CD4-positive, alpha-beta T cell treated with Interleukin-6 for 4 hours (primary cell): Measurements from ENCODE around the gene SPTLC2.
A peak's percentile ranks its signal among the peaks of the same experiment; 100 is the strongest.
"Not testable (repeated sequence)": the region's sequence is repeated elsewhere in the genome, so short reads cannot be mapped to it uniquely, and the experiment has no call there.

Source experiments
- DNase-seq: peaks from one replicate; pipeline ENCODE4 v3.0.0-alpha.2; 2020; ENCODE audit warnings: mixed read lengths

The SPTLC2 gene, protein sequence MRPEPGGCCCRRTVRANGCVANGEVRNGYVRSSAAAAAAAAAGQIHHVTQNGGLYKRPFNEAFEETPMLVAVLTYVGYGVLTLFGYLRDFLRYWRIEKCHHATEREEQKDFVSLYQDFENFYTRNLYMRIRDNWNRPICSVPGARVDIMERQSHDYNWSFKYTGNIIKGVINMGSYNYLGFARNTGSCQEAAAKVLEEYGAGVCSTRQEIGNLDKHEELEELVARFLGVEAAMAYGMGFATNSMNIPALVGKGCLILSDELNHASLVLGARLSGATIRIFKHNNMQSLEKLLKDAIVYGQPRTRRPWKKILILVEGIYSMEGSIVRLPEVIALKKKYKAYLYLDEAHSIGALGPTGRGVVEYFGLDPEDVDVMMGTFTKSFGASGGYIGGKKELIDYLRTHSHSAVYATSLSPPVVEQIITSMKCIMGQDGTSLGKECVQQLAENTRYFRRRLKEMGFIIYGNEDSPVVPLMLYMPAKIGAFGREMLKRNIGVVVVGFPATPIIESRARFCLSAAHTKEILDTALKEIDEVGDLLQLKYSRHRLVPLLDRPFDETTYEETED

DNA sequence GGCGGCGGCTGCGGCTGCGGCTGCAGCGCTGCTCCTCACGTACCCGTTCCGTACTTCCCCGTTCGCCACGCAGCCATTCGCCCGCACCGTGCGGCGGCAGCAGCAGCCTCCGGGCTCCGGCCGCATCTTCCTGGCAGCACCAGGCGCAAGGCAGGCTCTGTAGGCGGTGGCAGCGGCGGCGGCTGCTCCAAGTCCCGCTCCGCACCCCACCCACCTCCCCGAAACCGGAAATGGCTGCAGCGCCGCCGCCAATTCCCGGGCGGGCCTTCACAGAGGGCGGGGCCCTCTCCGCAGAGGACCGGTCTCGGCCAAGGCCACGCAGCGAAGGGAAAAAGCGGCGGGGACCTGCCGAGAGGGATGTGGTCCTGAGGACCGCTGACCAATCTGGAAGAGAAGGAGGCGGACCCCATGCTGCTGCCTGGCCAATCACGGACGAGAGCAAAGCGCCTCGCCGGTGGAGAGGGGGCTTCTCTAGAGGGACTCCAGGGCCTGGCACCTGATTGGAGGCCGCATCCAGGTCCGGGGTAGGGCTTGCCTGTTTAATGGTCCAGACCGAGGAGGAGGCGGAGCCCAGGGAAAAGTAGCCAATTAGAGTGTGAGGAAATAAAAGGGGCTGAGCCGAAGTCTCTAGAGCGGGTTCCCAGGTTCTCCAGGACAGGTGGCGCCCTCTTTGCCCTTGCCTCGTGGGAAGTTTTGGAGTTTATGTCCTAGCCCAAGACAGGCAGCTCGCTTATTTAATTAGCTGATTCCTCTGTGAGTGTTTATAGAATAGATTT, at the start of gene SPTLC2:
Gene SPTLC2, minus strand, starts transcription at position 184 of the 776 bp plus-strand sequence. Its CDS starts 58 bp downstream, at position 126.
- peak; percentile 97 for DNase-seq

DNA sequence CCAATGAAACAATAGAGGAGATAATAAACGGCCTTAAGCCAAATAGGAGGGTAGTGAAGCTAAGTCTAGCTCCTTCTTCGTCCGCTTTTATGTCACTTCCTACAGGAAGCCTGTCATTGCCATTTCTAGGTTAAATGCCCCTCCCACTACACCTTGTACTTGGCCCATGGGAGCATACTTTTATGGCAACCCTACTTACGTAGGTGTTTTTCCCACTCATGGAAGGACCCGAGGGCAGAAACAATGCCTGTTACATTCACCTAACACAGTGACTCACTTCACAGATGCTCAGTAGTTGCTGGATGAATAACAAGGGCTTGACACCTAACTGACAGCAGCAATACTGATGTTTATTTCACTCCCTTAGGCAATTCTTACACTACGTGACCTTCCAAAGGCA, 46.9 kb upstream of the SPTLC2 start:
- DNase-seq, result no peak

DNA sequence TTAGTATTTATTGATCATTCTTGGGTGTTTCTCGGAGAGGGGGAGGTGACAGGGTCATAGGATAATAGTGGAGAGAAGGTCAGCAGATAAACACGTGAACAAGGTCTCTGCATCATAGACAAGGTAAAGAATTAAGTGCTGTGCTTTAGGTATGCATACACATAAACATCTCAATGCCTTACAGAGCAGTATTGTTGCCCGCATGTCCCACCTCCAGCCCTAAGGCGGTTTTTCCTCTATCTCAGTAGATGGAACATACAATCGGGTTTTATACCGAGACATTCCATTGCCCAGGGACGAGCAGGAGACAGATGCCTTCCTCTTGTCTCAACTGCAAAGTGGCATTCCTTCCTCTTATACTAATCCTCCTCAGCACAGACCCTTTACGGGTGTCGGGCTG, 45.1 kb upstream of the SPTLC2 start:
- DNase-seq, result not testable (repeated sequence)

DNA sequence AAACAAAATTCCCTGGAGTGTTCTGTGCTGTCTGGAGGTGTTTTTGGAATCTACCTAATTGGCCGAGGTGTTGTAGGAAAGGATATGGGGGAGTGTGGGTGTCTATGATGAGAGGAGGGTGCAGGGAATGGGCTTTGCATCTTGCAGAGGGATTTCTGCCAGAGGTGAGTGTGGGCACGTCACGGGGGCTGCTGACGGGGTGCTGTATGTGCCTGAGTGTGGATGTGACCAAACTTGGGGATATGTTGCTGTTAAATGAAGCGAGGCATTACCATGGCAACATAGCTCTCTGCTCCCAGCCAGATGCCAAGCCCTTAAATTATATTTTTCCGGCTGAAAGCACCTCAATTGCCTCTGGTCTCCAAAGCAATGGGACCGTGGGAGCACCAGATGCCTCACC, 44.3 kb upstream of the SPTLC2 start:
- DNase-seq, result no peak

DNA sequence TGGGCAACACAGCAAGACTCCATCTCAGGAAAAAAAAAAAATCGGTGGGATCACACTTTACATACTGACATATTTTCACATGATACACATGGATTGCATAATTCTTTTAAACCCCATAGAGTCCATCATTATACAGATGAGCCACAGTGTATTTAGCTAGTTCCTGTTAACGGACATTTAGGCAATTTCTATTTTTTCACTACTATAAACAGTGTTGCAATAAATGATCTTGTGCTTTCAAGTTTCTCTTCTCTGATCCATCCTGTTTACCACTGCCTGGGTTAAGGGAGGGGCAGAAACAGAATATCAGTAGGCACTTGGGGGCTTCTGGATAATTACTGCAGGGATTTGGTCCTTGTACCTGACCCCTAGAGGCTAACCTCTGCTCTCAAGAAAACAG, 43.4 kb upstream of the SPTLC2 start:
- DNase-seq, result no peak

DNA sequence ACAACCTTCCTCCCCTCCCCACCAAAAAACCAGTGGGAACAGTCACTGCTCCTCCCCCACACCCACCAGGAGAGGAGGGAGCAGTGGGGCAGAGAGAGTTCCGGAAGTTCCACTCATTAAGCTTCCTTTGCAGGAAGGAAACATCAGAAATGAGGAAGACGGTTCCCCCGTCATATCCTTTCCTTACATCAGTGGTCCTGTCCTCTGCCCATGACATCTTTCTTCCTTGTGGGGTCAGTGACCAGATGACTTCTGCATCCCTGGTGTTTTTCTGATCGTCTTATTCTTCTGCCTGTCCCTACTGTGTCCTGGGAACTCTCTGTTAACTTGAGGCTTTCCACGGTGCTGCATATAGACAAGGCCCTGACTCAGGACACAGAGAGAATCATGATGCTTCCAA, 40.8 kb upstream of the SPTLC2 start:
- DNase-seq, result no peak

DNA sequence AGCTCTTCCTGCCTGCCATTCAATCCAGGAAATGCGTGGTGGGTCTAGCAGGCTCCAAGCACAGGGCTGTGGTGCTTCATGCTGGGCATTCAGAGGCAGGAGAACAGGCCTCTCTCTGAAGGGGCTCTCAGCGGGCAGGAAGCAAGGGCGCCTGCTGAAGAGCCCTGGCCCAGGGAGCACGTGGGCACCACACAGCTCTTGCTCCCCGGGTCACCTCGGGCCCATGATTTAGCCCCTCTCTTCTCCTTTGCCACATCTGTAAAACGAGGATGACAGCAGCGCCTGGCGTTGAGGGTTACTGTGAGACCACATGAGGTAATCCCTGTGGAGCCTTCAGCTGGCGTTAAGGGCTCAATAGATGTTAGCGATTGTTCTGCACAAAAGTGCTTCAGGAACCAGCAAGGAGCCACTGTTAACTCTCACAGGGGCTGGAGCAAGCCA, 37.6 kb upstream of the SPTLC2 start:
- DNase-seq, result no peak

DNA sequence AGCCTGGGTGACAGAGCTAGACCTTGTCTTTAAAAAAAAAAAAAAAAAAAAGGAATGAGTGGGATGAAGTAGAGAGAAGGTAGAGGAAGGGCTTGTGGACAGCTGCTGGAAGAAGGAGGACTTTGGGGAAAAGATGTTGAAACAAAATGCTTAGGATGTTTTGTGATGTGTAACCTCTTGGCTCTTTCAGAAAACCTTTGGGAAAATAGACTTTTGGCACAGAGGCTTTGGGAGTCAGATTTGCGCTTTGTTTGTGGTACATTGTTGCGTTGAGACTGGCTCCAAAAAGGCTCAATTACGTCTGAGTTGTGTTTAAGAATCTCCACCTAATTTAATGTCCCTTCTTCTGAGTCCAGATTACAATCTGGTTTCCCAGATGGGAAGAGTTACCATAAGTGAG, 32.9 kb upstream of the SPTLC2 start:
- no peak for DNase-seq

DNA sequence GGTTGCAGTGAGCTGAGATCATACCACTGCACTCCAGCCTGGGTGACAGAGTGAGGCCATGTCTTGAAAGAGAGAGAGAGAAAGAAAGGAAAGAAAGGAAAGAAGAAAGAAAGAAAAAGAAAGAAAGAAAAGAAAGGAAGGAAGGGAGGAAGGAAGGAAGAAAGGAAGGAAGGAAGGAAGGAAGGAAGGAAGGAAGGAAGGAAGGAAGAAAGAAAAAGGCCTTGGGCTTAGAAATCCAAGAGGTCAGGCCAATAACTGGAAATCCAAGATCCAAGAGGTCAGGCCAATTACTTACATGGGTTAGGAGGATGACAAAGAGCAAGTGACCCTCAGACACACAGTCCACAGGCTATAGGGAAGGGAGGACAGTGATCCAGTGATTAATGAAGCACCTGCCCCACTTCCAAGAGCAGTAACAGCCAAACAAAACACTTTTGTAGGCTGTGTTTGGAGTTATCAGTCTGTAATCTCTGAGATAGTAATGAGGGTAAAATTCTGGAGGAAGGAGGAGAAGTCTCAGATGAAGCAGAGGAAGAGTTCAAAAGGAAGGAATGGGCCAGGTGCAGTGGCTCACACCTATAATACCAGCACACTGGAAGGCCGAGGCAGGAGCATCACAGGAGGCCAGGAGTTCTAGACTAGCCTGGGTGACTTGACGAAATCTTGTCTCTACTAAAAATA, 32.2 kb upstream of the SPTLC2 start:
- no peak for DNase-seq

- no peak for DNase-seq
These were observed 31.4 kb upstream of the SPTLC2 start for GRCh38 chr14:77647853-77648252.

DNA sequence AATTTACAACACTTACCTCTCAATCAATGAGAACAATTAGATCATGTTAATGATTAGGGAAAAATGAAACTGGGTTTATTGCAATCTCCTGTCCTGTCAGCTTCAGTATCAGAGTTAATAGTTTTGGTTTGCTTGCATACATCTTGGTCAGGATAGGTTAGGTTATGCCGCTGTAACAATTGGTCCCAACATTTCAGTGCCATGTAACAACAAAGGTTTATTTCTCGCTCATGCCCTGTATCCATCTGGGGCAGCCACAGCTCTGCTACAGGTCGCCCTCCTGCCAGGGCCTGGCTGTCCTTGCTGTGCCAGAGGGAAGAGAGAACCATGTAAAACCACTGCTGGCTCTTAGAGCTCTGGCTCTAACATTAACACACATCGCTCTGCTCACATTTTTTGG, 30.5 kb upstream of the SPTLC2 start:
- no peak for DNase-seq

GRCh38 chr14:77645520-77646230, 29.2 kb upstream of the SPTLC2 start:
- DNase-seq, result no peak

- no peak for DNase-seq
These were observed 26.0 kb upstream of the SPTLC2 start for GRCh38 chr14:77642407-77642806.

GRCh38 chr14:77641534-77642341, 25.3 kb upstream of the SPTLC2 start:
- peak; percentile 77 for DNase-seq

DNA sequence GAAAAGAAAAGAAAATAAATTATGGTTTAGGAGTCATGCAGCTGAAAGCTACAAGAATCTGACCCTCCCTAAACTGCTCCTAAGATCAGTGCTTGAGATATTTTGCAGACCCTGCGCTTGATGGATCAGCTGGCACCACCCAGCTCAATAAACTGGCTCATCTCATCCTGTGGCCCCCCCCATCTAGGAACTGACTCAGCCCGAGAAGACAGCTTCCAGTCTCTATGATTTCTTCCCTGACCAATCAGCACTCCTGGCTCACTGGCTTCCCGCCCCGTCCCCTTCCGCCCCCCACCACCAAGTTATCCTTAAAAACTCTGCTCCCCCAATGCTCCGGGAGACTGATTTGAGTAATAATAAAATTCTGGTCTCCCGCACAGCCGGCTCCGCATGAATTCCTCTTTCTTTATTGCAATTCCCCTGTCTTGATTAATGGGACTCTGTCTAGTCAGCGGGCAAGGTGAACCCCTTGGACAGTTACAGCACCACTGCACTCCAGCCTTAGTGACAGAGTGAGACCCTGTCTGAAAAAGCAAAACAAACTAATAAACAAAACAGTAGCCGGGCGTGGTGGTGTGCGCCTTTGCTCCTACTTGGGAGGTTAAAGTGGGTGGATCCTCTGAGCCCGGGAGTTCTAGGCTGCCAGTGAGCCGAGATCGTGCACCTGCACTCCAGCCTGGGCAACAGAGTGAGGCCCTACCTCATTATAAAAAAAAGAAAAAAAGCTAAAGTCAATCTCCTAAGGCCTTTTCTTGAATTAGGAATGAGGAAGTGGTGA, 24.5 kb upstream of the SPTLC2 start:
- no peak for DNase-seq

DNA sequence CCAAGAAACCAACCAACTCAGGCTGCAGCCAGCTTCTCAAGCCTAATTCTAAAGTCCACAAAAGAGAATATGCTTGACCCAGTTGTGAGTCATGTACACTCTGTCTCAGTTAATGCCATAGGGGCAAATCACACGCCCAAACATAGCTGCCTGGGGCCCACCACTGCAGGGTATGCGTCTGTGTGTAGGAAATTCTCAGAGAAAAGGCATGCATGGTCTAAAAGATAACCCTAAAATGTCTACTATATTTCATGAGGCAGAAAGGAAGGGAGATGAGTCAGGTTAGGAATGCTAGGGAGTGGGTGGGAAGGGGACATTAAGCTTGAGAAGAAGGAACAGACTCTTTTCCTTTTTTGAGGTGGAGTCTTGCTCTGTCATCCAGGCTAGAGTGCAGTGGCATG, 22.3 kb upstream of the SPTLC2 start:
- no peak for DNase-seq

DNA sequence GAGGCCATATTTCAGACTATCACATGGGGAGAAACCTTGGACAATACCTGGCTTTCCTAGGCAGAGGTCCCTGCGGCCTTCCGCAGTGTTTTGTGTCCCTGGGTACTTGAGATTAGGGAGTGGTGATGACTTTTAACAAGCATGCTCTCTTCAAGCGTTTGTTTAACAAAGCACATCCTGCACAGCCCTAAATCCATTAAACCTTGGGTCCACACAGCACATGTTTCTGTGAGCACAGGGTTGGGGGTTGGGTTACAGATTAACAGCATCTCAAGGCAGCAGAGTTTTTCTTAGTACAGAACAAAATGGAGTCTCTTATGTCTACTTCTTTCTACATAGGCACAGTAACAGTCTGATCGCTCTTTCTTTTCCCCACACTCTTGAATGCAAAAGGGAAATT, 19.4 kb upstream of the SPTLC2 start:
- DNase-seq, result not testable (repeated sequence)

- not testable (repeated sequence) for DNase-seq
These were observed 19.0 kb upstream of the SPTLC2 start for GRCh38 chr14:77635466-77635865.

GRCh38 chr14:77630111-77630510, 13.7 kb upstream of the SPTLC2 start:
- DNase-seq, result no peak

- DNase-seq, result no peak
These were observed 8.9 kb upstream of the SPTLC2 start for GRCh38 chr14:77625360-77625759.

DNA sequence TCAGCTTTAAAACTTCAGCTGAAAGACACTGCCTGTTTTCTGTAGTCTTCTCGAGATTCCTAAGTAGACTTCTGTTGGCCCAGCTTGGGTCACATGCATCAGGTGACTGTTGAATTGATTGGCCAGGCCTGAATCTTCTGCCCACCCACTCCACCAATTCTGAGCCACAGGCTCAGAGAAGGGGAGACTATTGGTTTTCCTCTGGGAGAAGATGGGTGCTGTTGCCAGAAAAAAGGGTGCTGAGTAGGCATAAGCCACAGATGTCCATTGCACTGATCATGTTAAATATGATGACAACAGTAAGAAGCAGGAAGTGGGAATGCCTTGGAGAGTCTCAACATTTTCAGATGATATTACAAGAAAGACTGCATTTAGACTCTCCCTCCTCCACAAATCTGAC, 6.8 kb upstream of the SPTLC2 start:
- DNase-seq, result no peak
